GM06990 (cell line): ENCODE results near the gene PDZK1.

Experiments used
- DNase-seq: peaks from one replicate; pipeline ENCODE4 v3.0.0-alpha.2; 2011; ENCODE audit not compliant: insufficient read length; ENCODE audit errors: extremely low read depth
- H3K27me3 ChIP-seq: replicated peaks from 2 replicates; pipeline ENCODE4 v1.6.0; 2011; ENCODE audit warnings: low read length; ENCODE audit not compliant: control insufficient read depth, insufficient read depth
- H3K36me3 ChIP-seq: 2 replicates; pipeline ENCODE4 v1.5.1; 2011; ENCODE audit warnings: low read length; ENCODE audit not compliant: control insufficient read depth, insufficient read depth
- H3K4me3 ChIP-seq: replicated peaks from 2 replicates; pipeline ENCODE4 v1.5.1; 2011; ENCODE audit warnings: low read depth, mild to moderate bottlenecking, control low read depth, low read length
- CTCF ChIP-seq: IDR thresholded peaks from 2 replicates; pipeline ENCODE4 v1.5.1; 2011; ENCODE audit warnings: low read length, control low read depth, mild to moderate bottlenecking, inconsistent platforms; ENCODE audit not compliant: insufficient read depth, poor library complexity, severe bottlenecking

PDZK1 gene

DNA sequence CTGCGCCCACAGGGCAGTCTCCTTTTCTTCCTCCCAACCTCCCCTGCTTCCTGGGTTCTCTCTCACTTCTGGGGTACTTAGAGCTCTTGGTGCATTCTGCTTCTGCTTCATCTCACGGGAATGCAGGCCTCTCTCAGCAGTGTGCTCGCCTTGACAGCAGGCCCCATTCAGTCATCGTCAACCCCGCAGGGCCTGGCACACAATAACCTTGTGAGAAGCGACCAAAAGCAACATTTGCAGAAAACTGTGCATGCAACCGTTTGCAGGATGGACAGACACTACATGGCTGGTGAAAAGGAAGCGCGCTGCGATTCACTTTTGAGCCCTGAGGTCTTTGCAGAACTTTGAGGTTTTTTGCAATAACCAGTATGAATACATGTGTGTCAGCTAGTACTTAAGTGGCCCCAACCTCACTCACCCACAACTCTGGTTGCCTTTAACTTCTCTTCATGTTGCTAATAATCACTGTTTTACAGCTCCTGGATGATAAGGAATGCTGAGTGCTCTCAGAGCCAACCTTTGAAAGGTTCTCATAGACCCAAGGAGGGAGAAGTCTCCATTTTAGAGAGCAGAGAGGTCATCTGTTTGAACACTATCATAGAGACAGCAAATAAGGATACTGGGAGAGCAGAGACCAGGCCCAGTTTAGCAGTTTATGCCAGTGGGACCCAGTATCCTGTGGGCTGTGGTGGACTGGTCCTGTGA is 9.6 kb upstream of the PDZK1 start:
- no peaks in the 10 kb centered on the region for H3K36me3 ChIP-seq
- TF ChIP-seq CTCF = no peak
- no peak overlapping the region for H3K4me3 ChIP-seq
- no peak for DNase-seq
- H3K27me3 ChIP-seq = no peaks in the 10 kb centered on the region

- Histone ChIP-seq H3K36me3 (no peaks in the 10 kb centered on the region), H3K4me3 (no peak overlapping the region), H3K27me3 (no peaks in the 10 kb centered on the region)
- DNase-seq = no peak
- TF ChIP-seq CTCF = no peak
These were observed 7.5 kb upstream of the PDZK1 start for GRCh38 chr1:145714524-145715111.

GRCh38 chr1:145711213-145711651 is 4.1 kb upstream of the PDZK1 start:
- no peak overlapping the region for H3K4me3 ChIP-seq
- H3K27me3 ChIP-seq = no peaks in the 10 kb centered on the region
- no peak for DNase-seq
- TF ChIP-seq CTCF = no peak
- H3K36me3 ChIP-seq = no peaks in the 10 kb centered on the region

GRCh38 chr1:145710291-145711027 is 3.3 kb upstream of the PDZK1 start:
- TF ChIP-seq CTCF = no peak
- Histone ChIP-seq H3K27me3 (no peaks in the 10 kb centered on the region), H3K36me3 (no peaks in the 10 kb centered on the region), H3K4me3 (no peak overlapping the region)
- DNase-seq = no peak

- Histone ChIP-seq H3K36me3 (no peaks in the 10 kb centered on the region), H3K27me3 (no peaks in the 10 kb centered on the region), H3K4me3 (no peak overlapping the region)
- TF ChIP-seq CTCF = no peak
- DNase-seq = peak; percentile 20
These were observed 895 bp upstream of the PDZK1 start for GRCh38 chr1:145708063-145708462.
